Stimulated activated CD8-positive, alpha-beta memory T cell treated with anti-CD3 and anti-CD28 coated beads, Interleukin-12 subunit alpha, Interleukin-12 subunit beta, amount 100 ng/mL, for 1 hour (primary cell): ENCODE measurements around the gene CYYR1.

Experiments used
- DNase-seq: peaks from one replicate; pipeline ENCODE4 v3.0.0-alpha.2; 2020; ENCODE audit warnings: low read depth

Gene CYYR1

GRCh38 chr21:26433386-26433785 is 139.7 kb downstream of the CYYR1 start:
- DNase-seq, result no peak

GRCh38 chr21:26432410-26432809 is 140.7 kb downstream of the CYYR1 start:
- no peak for DNase-seq

- DNase-seq, result no peak
These were observed 147.5 kb downstream of the CYYR1 start for GRCh38 chr21:26425576-26425975.

GRCh38 chr21:26423511-26423910 is 149.6 kb downstream of the CYYR1 start:
- DNase-seq, result no peak

- no peak for DNase-seq
These were observed 150.4 kb downstream of the CYYR1 start for GRCh38 chr21:26422706-26423105.

- DNase-seq, result no peak
These were observed 150.9 kb downstream of the CYYR1 start for GRCh38 chr21:26422138-26422537.

- DNase-seq, result no peak
These were observed 151.4 kb downstream of the CYYR1 start for GRCh38 chr21:26421724-26422123.
